Measurements from ENCODE around the gene SERGEF. TPM values are rescaled to one million over a fixed set of nuclear protein-coding genes. Genes with fewer than 3 reads are reported as not detected.
"Not testable (repeated sequence)": the region's sequence is repeated elsewhere in the genome, so short reads cannot be mapped to it uniquely, and the experiment has no call there.

SERGEF gene
- total and polyA plus RNA-seq, 5 donors from 2014 or later: 40.4 to 81.5 (median 77.0) TPM

- Mint-ChIP-seq H3K4me3 (no peak overlapping the region), H3K9me3 (peaks cover 0 to 3% (median 0%) of the 10 kb centered on the region in 7 donors), H3K27ac (no peak overlapping the region), H3K27me3 (no peaks in the 10 kb centered on the region), H3K36me3 (peaks cover 78% of the 10 kb centered on the region), H3K4me1 (peaks cover 0 to 2% (median 1%) of the 10 kb centered on the region in 4 donors)
- no peak for DNase-seq
- Histone ChIP-seq H3K4me3 (ENCODE audit: low read depth, low read length) (no peak overlapping the region), H3K27ac (ENCODE audit: insufficient read depth, low read length, poor library complexity, severe bottlenecking) (no peak overlapping the region), H3K9me3 (ENCODE audit: control insufficient read depth in 2 of 2, low read length in 2 of 2) (peaks cover 3 to 5% of the 10 kb centered on the region in 2 experiments), H3K27me3 (ENCODE audit: control insufficient read depth, insufficient read depth, low read length) (no peaks in the 10 kb centered on the region), H3K36me3 (ENCODE audit: control insufficient read depth, insufficient read depth, low read length) (peaks cover 32% of the 10 kb centered on the region), H3K4me1 (ENCODE audit: control insufficient read depth, insufficient read depth, low read length, poor library complexity, severe bottlenecking) (no peaks in the 10 kb centered on the region)
- no peak for ATAC-seq (ENCODE audit: low read depth in 2 of 2)
These were observed 139.3 kb downstream of the SERGEF start for GRCh38 chr11:17873586-17873985.

- H3K4me1 Mint-ChIP-seq; H3K27ac ChIP-seq (ENCODE audit: insufficient read depth, low read length, poor library complexity, severe bottlenecking); H3K27me3 ChIP-seq (ENCODE audit: control insufficient read depth, insufficient read depth, low read length); H3K27me3 Mint-ChIP-seq; H3K27ac Mint-ChIP-seq; H3K4me1 ChIP-seq (ENCODE audit: control insufficient read depth, insufficient read depth, low read length, poor library complexity, severe bottlenecking); H3K9me3 Mint-ChIP-seq; H3K9me3 ChIP-seq (ENCODE audit: control insufficient read depth in 2 of 2, low read length in 2 of 2); H3K36me3 ChIP-seq (ENCODE audit: control insufficient read depth, insufficient read depth, low read length); DNase-seq; ATAC-seq (ENCODE audit: low read depth in 2 of 2); H3K4me3 ChIP-seq (ENCODE audit: low read depth, low read length); H3K4me3 Mint-ChIP-seq: not testable (repeated sequence)
- peaks cover 71% of the 10 kb centered on the region for H3K36me3 Mint-ChIP-seq
These were observed 144.4 kb downstream of the SERGEF start for GRCh38 chr11:17868398-17868797.

GRCh38 chr11:17867341-17867740, 145.5 kb downstream of the SERGEF start:
- ATAC-seq (ENCODE audit: low read depth in 2 of 2) (no peak), DNase-seq (no peak)
- peak overlapping the region in 1 of 3 donors; percentile 20 for H3K27ac Mint-ChIP-seq
- H3K9me3 ChIP-seq (ENCODE audit: control insufficient read depth in 2 of 2, low read length in 2 of 2): peaks cover 3 to 5% of the 10 kb centered on the region in 2 experiments
- H3K4me1 ChIP-seq (ENCODE audit: control insufficient read depth, insufficient read depth, low read length, poor library complexity, severe bottlenecking): no peaks in the 10 kb centered on the region
- H3K36me3 ChIP-seq (ENCODE audit: control insufficient read depth, insufficient read depth, low read length): peaks cover 5% of the 10 kb centered on the region
- H3K9me3 Mint-ChIP-seq: peaks cover 0 to 7% (median 0%) of the 10 kb centered on the region in 7 donors
- no peak overlapping the region for H3K4me3 Mint-ChIP-seq
- no peaks in the 10 kb centered on the region for H3K27me3 ChIP-seq (ENCODE audit: control insufficient read depth, insufficient read depth, low read length)
- peaks cover 0 to 6% (median 3%) of the 10 kb centered on the region in 4 donors for H3K4me1 Mint-ChIP-seq
- peaks cover 69% of the 10 kb centered on the region for H3K36me3 Mint-ChIP-seq
- H3K27ac ChIP-seq (ENCODE audit: insufficient read depth, low read length, poor library complexity, severe bottlenecking): no peak overlapping the region
- no peaks in the 10 kb centered on the region for H3K27me3 Mint-ChIP-seq
- H3K4me3 ChIP-seq (ENCODE audit: low read depth, low read length): no peak overlapping the region

- H3K9me3 Mint-ChIP-seq: peaks cover 0 to 7% (median 0%) of the 10 kb centered on the region in 7 donors
- H3K27ac Mint-ChIP-seq: no peak overlapping the region
- H3K36me3 Mint-ChIP-seq: peaks cover 60% of the 10 kb centered on the region
- Histone ChIP-seq H3K9me3 (ENCODE audit: control insufficient read depth in 2 of 2, low read length in 2 of 2) (peaks cover 3 to 5% of the 10 kb centered on the region in 2 experiments), H3K4me1 (ENCODE audit: control insufficient read depth, insufficient read depth, low read length, poor library complexity, severe bottlenecking) (no peaks in the 10 kb centered on the region), H3K27ac (ENCODE audit: insufficient read depth, low read length, poor library complexity, severe bottlenecking) (no peak overlapping the region), H3K4me3 (ENCODE audit: low read depth, low read length) (no peak overlapping the region), H3K27me3 (ENCODE audit: control insufficient read depth, insufficient read depth, low read length) (no peaks in the 10 kb centered on the region), H3K36me3 (ENCODE audit: control insufficient read depth, insufficient read depth, low read length) (peaks cover 5% of the 10 kb centered on the region)
- H3K4me3 Mint-ChIP-seq: no peak overlapping the region
- no peak for DNase-seq
- no peaks in the 10 kb centered on the region for H3K27me3 Mint-ChIP-seq
- ATAC-seq (ENCODE audit: low read depth in 2 of 2): no peak
- H3K4me1 Mint-ChIP-seq: peaks cover 0 to 6% (median 3%) of the 10 kb centered on the region in 4 donors
These were observed 146.9 kb downstream of the SERGEF start for GRCh38 chr11:17865765-17866428.

GRCh38 chr11:17864478-17864941, 148.3 kb downstream of the SERGEF start:
- Mint-ChIP-seq H3K27me3 (no peaks in the 10 kb centered on the region), H3K36me3 (peaks cover 52% of the 10 kb centered on the region), H3K4me1 (peaks cover 0 to 9% (median 3%) of the 10 kb centered on the region in 4 donors), H3K27ac (no peak overlapping the region), H3K9me3 (peaks cover 0 to 5% (median 0%) of the 10 kb centered on the region in 7 donors), H3K4me3 (no peak overlapping the region)
- Histone ChIP-seq H3K4me1 (ENCODE audit: control insufficient read depth, insufficient read depth, low read length, poor library complexity, severe bottlenecking) (no peaks in the 10 kb centered on the region), H3K4me3 (ENCODE audit: low read depth, low read length) (no peak overlapping the region), H3K27me3 (ENCODE audit: control insufficient read depth, insufficient read depth, low read length) (no peaks in the 10 kb centered on the region), H3K36me3 (ENCODE audit: control insufficient read depth, insufficient read depth, low read length) (peaks cover 5% of the 10 kb centered on the region), H3K27ac (ENCODE audit: insufficient read depth, low read length, poor library complexity, severe bottlenecking) (no peak overlapping the region), H3K9me3 (ENCODE audit: control insufficient read depth in 2 of 2, low read length in 2 of 2) (peaks cover 3 to 4% of the 10 kb centered on the region in 2 experiments)
- DNase-seq (peak in 2 of 3 donors; percentile 1 to 9), ATAC-seq (ENCODE audit: low read depth in 2 of 2) (no peak)

- H3K36me3 ChIP-seq (ENCODE audit: control insufficient read depth, insufficient read depth, low read length): no peaks in the 10 kb centered on the region
- Mint-ChIP-seq H3K36me3 (peaks cover 44% of the 10 kb centered on the region), H3K4me3 (no peak overlapping the region), H3K27ac (no peak overlapping the region), H3K9me3 (no peaks in the 10 kb centered on the region), H3K27me3 (no peaks in the 10 kb centered on the region), H3K4me1 (peaks cover 3 to 16% (median 8%) of the 10 kb centered on the region in 4 donors)
- H3K27me3 ChIP-seq (ENCODE audit: control insufficient read depth, insufficient read depth, low read length): no peaks in the 10 kb centered on the region
- H3K9me3 ChIP-seq (ENCODE audit: control insufficient read depth in 2 of 2, low read length in 2 of 2): no peaks in the 10 kb centered on the region
- no peak overlapping the region for H3K27ac ChIP-seq (ENCODE audit: insufficient read depth, low read length, poor library complexity, severe bottlenecking)
- no peak for DNase-seq
- H3K4me3 ChIP-seq (ENCODE audit: low read depth, low read length): no peak overlapping the region
- H3K4me1 ChIP-seq (ENCODE audit: control insufficient read depth, insufficient read depth, low read length, poor library complexity, severe bottlenecking): no peaks in the 10 kb centered on the region
- no peak for ATAC-seq (ENCODE audit: low read depth in 2 of 2)
These were observed 151.7 kb downstream of the SERGEF start for GRCh38 chr11:17861036-17861755.

- Mint-ChIP-seq H3K9me3 (no peaks in the 10 kb centered on the region), H3K27me3 (no peaks in the 10 kb centered on the region), H3K4me3 (no peak overlapping the region), H3K27ac (no peak overlapping the region), H3K36me3 (peaks cover 42% of the 10 kb centered on the region), H3K4me1 (peaks cover 8 to 18% (median 13%) of the 10 kb centered on the region in 4 donors)
- Histone ChIP-seq H3K36me3 (ENCODE audit: control insufficient read depth, insufficient read depth, low read length) (no peaks in the 10 kb centered on the region), H3K4me1 (ENCODE audit: control insufficient read depth, insufficient read depth, low read length, poor library complexity, severe bottlenecking) (no peaks in the 10 kb centered on the region), H3K9me3 (ENCODE audit: control insufficient read depth in 2 of 2, low read length in 2 of 2) (no peaks in the 10 kb centered on the region), H3K4me3 (ENCODE audit: low read depth, low read length) (no peak overlapping the region), H3K27me3 (ENCODE audit: control insufficient read depth, insufficient read depth, low read length) (no peaks in the 10 kb centered on the region), H3K27ac (ENCODE audit: insufficient read depth, low read length, poor library complexity, severe bottlenecking) (no peak overlapping the region)
- ATAC-seq (ENCODE audit: low read depth in 2 of 2) (no peak), DNase-seq (no peak)
These were observed 153.3 kb downstream of the SERGEF start for GRCh38 chr11:17859552-17859951.
